Parathyroid adenoma (tissue), 2 donors: ENCODE data around the gene GTF2A1.

Experiments used
- H2AFZ ChIP-seq: fragments of 300-600 bp; sonication (generic); one replicate; pipeline ENCODE4 v1.7.0; 2017; ENCODE audit warnings: antibody characterized with exemption, mild to moderate bottlenecking
- H3K27ac ChIP-seq: fragments of 300-600 bp; sonication (generic); one replicate; pipeline ENCODE4 v1.7.0; 2017
- H3K27me3 ChIP-seq: fragments of 300-600 bp; sonication (generic); one replicate; pipeline ENCODE4 v1.7.0; 2017; ENCODE audit warnings: low read length; ENCODE audit not compliant: control insufficient read depth, insufficient read depth
- H3K36me3 ChIP-seq: fragments of 300-600 bp; sonication (generic); one replicate; pipeline ENCODE4 v1.7.0; 2017; ENCODE audit warnings: low read length; ENCODE audit not compliant: control insufficient read depth, insufficient read depth
- H3K4me1 ChIP-seq: fragments of 300-600 bp; sonication (generic); one replicate; pipeline ENCODE4 v1.7.0; 2017; ENCODE audit warnings: control low read depth
- H3K4me2 ChIP-seq: fragments of 300-600 bp; sonication (generic); one replicate; pipeline ENCODE4 v1.7.0; 2017; ENCODE audit warnings: low read length
- H3K4me3 ChIP-seq: fragments of 300-600 bp; sonication (generic); one replicate; pipeline ENCODE4 v1.7.0; 2017; ENCODE audit warnings: low read depth, low read length
- H3K79me2 ChIP-seq: fragments of 300-600 bp; sonication (generic); one replicate; pipeline ENCODE4 v1.7.0; 2017; ENCODE audit warnings: control low read depth
- H3K9ac ChIP-seq: fragments of 300-600 bp; sonication (generic); one replicate; pipeline ENCODE4 v1.7.0; 2017; ENCODE audit warnings: mild to moderate bottlenecking
- H3K9me3 ChIP-seq: fragments of 300-600 bp; sonication (generic); one replicate; pipeline ENCODE4 v1.7.0; 2017; ENCODE audit warnings: low read length; ENCODE audit not compliant: control insufficient read depth
- CTCF ChIP-seq: fragments of 300-600 bp; sonication (generic); IDR thresholded peaks from one replicate; pipeline ENCODE4 v1.7.0; 2017; ENCODE audit warnings: antibody characterized with exemption, mild to moderate bottlenecking
- donor health status: primary hyperparathyroidism.

The GTF2A1 gene

GRCh38 chr14:81133400-81133799 lies 87.4 kb downstream of the GTF2A1 start:
- Histone ChIP-seq H3K36me3 (no peaks in the 10 kb centered on the region), H3K9ac (no peak overlapping the region), H3K9me3 (no peaks in the 10 kb centered on the region), H3K27ac (no peak overlapping the region), H3K4me3 (no peak overlapping the region), H3K27me3 (no peaks in the 10 kb centered on the region), H2AFZ (no peak overlapping the region), H3K4me1 (no peaks in the 10 kb centered on the region), H3K4me2 (no peak overlapping the region), H3K79me2 (no peaks in the 10 kb centered on the region)
- no peak for TF ChIP-seq CTCF

GRCh38 chr14:81132468-81132867 lies 88.3 kb downstream of the GTF2A1 start:
- Histone ChIP-seq H2AFZ (no peak overlapping the region), H3K9ac (no peak overlapping the region)

DNA sequence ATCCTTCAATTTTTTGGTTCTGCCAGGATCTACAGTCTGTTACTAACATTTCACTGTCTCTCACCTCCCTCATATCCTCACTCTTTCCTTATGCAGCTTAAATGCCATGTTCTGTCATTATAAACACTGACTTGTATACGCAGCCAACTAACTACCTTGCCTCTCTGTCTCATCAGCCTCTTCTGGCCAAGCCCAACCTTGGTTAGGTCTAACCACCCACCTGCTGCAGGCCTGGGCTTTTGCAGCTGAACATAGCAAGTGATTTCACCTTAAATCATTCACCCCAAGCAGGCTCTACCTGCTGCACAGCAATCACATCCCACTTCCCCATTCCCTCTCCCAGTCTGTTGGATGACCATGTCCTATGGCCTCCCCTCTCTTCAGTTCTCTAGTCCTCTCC lies 91.5 kb downstream of the GTF2A1 start:
- Histone ChIP-seq H3K36me3 (no peaks in the 10 kb centered on the region), H3K9ac (no peak overlapping the region), H3K4me3 (no peak overlapping the region), H3K27ac (no peak overlapping the region), H3K27me3 (no peaks in the 10 kb centered on the region), H3K4me2 (no peak overlapping the region), H3K9me3 (no peaks in the 10 kb centered on the region), H2AFZ (no peak overlapping the region), H3K79me2 (no peaks in the 10 kb centered on the region), H3K4me1 (no peaks in the 10 kb centered on the region)
- TF ChIP-seq CTCF: no peak

More at GRCh38 chr14:81132468-81132867, 88.3 kb downstream of the GTF2A1 start:
- H3K27ac ChIP-seq: no peak overlapping the region
- H3K4me2 ChIP-seq: no peak overlapping the region
- H3K36me3 ChIP-seq: no peaks in the 10 kb centered on the region
- H3K79me2 ChIP-seq: no peaks in the 10 kb centered on the region
- no peaks in the 10 kb centered on the region for H3K9me3 ChIP-seq
- no peaks in the 10 kb centered on the region for H3K27me3 ChIP-seq
- TF ChIP-seq CTCF: no peak
- no peaks in the 10 kb centered on the region for H3K4me1 ChIP-seq
- H3K4me3 ChIP-seq: no peak overlapping the region

- no peaks in the 10 kb centered on the region for H3K27me3 ChIP-seq
- H3K4me3 ChIP-seq: no peak overlapping the region
- no peak overlapping the region for H3K27ac ChIP-seq
- no peak overlapping the region for H3K4me2 ChIP-seq
- no peak overlapping the region for H2AFZ ChIP-seq
- H3K4me1 ChIP-seq: no peaks in the 10 kb centered on the region
- H3K79me2 ChIP-seq: no peaks in the 10 kb centered on the region
- no peak overlapping the region for H3K9ac ChIP-seq
- H3K36me3 ChIP-seq: no peaks in the 10 kb centered on the region
- TF ChIP-seq CTCF: no peak
- no peaks in the 10 kb centered on the region for H3K9me3 ChIP-seq
These were observed 93.0 kb downstream of the GTF2A1 start for GRCh38 chr14:81127785-81128184.

- no peaks in the 10 kb centered on the region for H3K36me3 ChIP-seq
- no peak overlapping the region for H3K4me3 ChIP-seq
- H3K79me2 ChIP-seq: no peaks in the 10 kb centered on the region
- no peaks in the 10 kb centered on the region for H3K27me3 ChIP-seq
- H3K4me1 ChIP-seq: no peaks in the 10 kb centered on the region
- TF ChIP-seq CTCF: no peak
- H3K9me3 ChIP-seq: no peaks in the 10 kb centered on the region
- no peak overlapping the region for H3K27ac ChIP-seq
- no peak overlapping the region for H2AFZ ChIP-seq
- no peak overlapping the region for H3K4me2 ChIP-seq
- no peak overlapping the region for H3K9ac ChIP-seq
These were observed 95.2 kb downstream of the GTF2A1 start for GRCh38 chr14:81125536-81125935.
